ENCODE data around the gene CYB561A3. TPM values are rescaled to one million over a fixed set of nuclear protein-coding genes. Genes with fewer than 3 reads are reported as not detected.
A peak's percentile ranks its signal among the peaks of the same experiment; 100 is the strongest.

CYB561A3 gene
- total and polyA plus RNA-seq, 10 donors = 62.1 to 138 (median 91.4) TPM

DNA sequence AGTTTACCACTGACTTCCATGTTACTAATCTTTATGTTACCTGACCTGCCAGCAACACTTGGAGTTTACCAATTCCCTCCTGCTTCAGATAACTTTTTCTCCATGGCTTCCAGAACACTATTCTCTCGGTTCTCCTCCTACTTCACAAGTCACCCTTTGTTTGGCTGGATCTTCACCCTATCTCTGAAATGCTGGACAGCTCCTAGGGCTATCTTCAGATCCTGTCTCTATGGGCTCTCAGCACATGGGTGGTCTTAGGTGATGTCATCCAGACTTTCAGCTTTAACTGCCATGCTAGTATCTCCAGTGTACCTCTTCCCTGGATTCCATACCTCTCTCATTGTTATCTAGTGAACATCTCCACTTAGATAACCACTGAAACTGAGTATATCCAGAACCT is 54.3 kb downstream of the CYB561A3 start:
- Histone ChIP-seq H3K4me3 (no peak overlapping the region), H3K27me3 (replicated peaks in 1 of 7) (no peaks in the 10 kb centered on the region), H3K27ac (no peak overlapping the region), H3K4me1 (no peaks in the 10 kb centered on the region), H3K9me3 (no peaks in the 10 kb centered on the region), H3K36me3 (peaks cover 6 to 100% (median 98%) of the 10 kb centered on the region in 6 donors)
- TF ChIP-seq, protein P1, sequence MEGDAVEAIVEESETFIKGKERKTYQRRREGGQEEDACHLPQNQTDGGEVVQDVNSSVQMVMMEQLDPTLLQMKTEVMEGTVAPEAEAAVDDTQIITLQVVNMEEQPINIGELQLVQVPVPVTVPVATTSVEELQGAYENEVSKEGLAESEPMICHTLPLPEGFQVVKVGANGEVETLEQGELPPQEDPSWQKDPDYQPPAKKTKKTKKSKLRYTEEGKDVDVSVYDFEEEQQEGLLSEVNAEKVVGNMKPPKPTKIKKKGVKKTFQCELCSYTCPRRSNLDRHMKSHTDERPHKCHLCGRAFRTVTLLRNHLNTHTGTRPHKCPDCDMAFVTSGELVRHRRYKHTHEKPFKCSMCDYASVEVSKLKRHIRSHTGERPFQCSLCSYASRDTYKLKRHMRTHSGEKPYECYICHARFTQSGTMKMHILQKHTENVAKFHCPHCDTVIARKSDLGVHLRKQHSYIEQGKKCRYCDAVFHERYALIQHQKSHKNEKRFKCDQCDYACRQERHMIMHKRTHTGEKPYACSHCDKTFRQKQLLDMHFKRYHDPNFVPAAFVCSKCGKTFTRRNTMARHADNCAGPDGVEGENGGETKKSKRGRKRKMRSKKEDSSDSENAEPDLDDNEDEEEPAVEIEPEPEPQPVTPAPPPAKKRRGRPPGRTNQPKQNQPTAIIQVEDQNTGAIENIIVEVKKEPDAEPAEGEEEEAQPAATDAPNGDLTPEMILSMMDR (IDR thresholded peaks at IDR 0.05 in 8 of 11, conservative IDR thresholded peaks at IDR 0.05 in 3 of 11) = no peak
- no peak for TF ChIP-seq POLR2A (IDR thresholded peaks at IDR 0.05)
- no peak for TF ChIP-seq POLR2AphosphoS5 (IDR thresholded peaks at IDR 0.05)
- WGBS, 5 donors = 80 to 100% (median 94%) methylated on average over 1 of the region's 1 CpG
- DNase-seq = no peak
- intact Hi-C loops (cut with DNase I; ENCODE audit: low total_unique reads) = no loop called here

GRCh38 chr11:61306221-61306620 is 55.5 kb downstream of the CYB561A3 start:
- Histone ChIP-seq H3K9me3 (no peaks in the 10 kb centered on the region), H3K27me3 (replicated peaks in 1 of 7) (no peaks in the 10 kb centered on the region), H3K27ac (no peak overlapping the region), H3K4me3 (no peak overlapping the region), H3K36me3 (peaks cover 6 to 100% (median 98%) of the 10 kb centered on the region in 6 donors), H3K4me1 (no peaks in the 10 kb centered on the region)
- TF ChIP-seq POLR2AphosphoS5 (IDR thresholded peaks at IDR 0.05) = no peak
- WGBS, 5 donors = 77 to 90% (median 85%) methylated on average over 1 of the region's 1 CpG
- intact Hi-C loops (cut with DNase I; ENCODE audit: low total_unique reads) = no loop called here
- DNase-seq = no peak

- Histone ChIP-seq H3K4me3 (no peak overlapping the region), H3K36me3 (peaks cover 6 to 100% (median 99%) of the 10 kb centered on the region in 6 donors), H3K27ac (no peak overlapping the region), H3K9me3 (no peaks in the 10 kb centered on the region), H3K27me3 (replicated peaks in 1 of 7) (no peaks in the 10 kb centered on the region), H3K4me1 (no peaks in the 10 kb centered on the region)
- no peak for DNase-seq
- TF ChIP-seq POLR2A (IDR thresholded peaks at IDR 0.05) = no peak
- TF ChIP-seq POLR2AphosphoS5 (IDR thresholded peaks at IDR 0.05) = no peak
- 94 to 98% (median 96%) methylated on average over 7 of the region's 7 CpGs for WGBS, 5 donors
- intact Hi-C loops (cut with DNase I; ENCODE audit: low total_unique reads) = no loop called here
These were observed 56.3 kb downstream of the CYB561A3 start for GRCh38 chr11:61305417-61305816.

DNA sequence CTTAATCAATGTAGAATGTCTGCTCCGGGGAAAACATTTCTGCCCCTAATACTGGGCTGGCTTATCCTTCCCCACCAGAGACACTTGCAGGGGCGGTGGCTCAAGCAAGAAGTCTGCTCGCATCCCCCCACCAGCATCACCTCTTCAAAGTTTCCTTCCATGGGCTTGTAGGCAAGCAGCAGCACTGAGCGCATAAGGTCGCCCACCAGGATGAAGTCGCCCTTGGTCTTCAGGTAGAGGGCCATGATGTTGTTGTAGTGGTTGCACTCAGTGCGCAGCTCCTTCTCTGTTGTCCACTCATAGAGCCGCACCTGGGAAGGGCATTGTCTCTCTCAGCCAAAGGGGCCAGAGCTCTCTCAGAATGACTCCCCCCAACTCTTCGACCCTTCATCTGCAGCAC is 58.0 kb downstream of the CYB561A3 start:
- Histone ChIP-seq H3K27ac (no peak overlapping the region), H3K36me3 (peaks cover 6 to 100% (median 97%) of the 10 kb centered on the region in 6 donors), H3K4me3 (no peak overlapping the region), H3K4me1 (no peaks in the 10 kb centered on the region), H3K27me3 (replicated peaks in 1 of 7) (no peaks in the 10 kb centered on the region), H3K9me3 (no peaks in the 10 kb centered on the region)
- TF ChIP-seq, protein P1 (IDR thresholded peaks at IDR 0.05 in 8 of 11, conservative IDR thresholded peaks at IDR 0.05 in 3 of 11) = no peak
- no peak for TF ChIP-seq POLR2A (IDR thresholded peaks at IDR 0.05)
- TF ChIP-seq POLR2AphosphoS5 (IDR thresholded peaks at IDR 0.05) = no peak
- peak; percentile 11 for DNase-seq
- intact Hi-C loops (cut with DNase I; ENCODE audit: low total_unique reads) = no loop called here
- WGBS, 5 donors = 95 to 96% (median 96%) methylated on average over 9 of the region's 9 CpGs

GRCh38 chr11:61302550-61302949 is 59.1 kb downstream of the CYB561A3 start:
- DNase-seq = peak; percentile 50
- peaks cover 0 to 11% (median 0%) of the 10 kb centered on the region in 6 donors for H3K4me1 ChIP-seq
- no peaks in the 10 kb centered on the region for H3K27me3 ChIP-seq (replicated peaks in 1 of 7)
- no peak overlapping the region for H3K4me3 ChIP-seq
- H3K27ac ChIP-seq = no peak overlapping the region
- TF ChIP-seq, protein P1 (IDR thresholded peaks at IDR 0.05 in 8 of 11, conservative IDR thresholded peaks at IDR 0.05 in 3 of 11) = no peak
- TF ChIP-seq POLR2A (IDR thresholded peaks at IDR 0.05) = no peak
- TF ChIP-seq POLR2AphosphoS5 (IDR thresholded peaks at IDR 0.05) = peak in 1 of 3 donors; percentile 1
- peaks cover 6 to 100% (median 86%) of the 10 kb centered on the region in 6 donors for H3K36me3 ChIP-seq
- intact Hi-C loops (cut with DNase I; ENCODE audit: low total_unique reads) = no loop called here
- H3K9me3 ChIP-seq = no peaks in the 10 kb centered on the region
- whole genome bisulfite sequencing, 5 donors = 91 to 97% (median 92%) methylated on average over 12 to 13 of the region's 13 CpGs

Other genes with a start within 250 kb of the CYB561A3 start
- 10 to 100 TPM; 15.7 to 32.3 (median 23.5) TPM for gene VPS37C, start 200.5 kb downstream of the CYB561A3 start, total RNA-seq
- 10 to 100 TPM in 1 of 3 donors, 1 to 10 TPM in 2; 6.1 to 15.9 (median 8.9) TPM for gene VPS37C, start 200.5 kb downstream of the CYB561A3 start, polyA plus RNA-seq
- gene PGA3, start 158.4 kb downstream of the CYB561A3 start, total RNA-seq = 1 to 10 TPM in 2 of 7 donors, under 1 TPM in 2, not detected in 3; 0.37 to 2.6 (median 1.2) TPM
- under 1 TPM; 0.33 to 0.61 (median 0.54) TPM for gene PGA3, start 158.4 kb downstream of the CYB561A3 start, polyA plus RNA-seq
- 10 to 100 TPM in 1 of 7 donors, 1 to 10 TPM in 5, not detected in 1; 1.2 to 12.2 (median 2.3) TPM for gene PGA4, start 139.5 kb downstream of the CYB561A3 start, total RNA-seq
- 1 to 10 TPM in 1 of 3 donors, under 1 TPM in 2; 0.36 to 1.6 (median 0.93) TPM for gene PGA4, start 139.5 kb downstream of the CYB561A3 start, polyA plus RNA-seq
- 1 to 10 TPM in 5 of 7 donors, under 1 TPM in 1, not detected in 1; 0.42 to 3.3 (median 1.7) TPM for gene PGA5, start 120.7 kb downstream of the CYB561A3 start, total RNA-seq
- gene PGA5, start 120.7 kb downstream of the CYB561A3 start, polyA plus RNA-seq = under 1 TPM; 0.06 to 0.51 (median 0.46) TPM
- 1 to 10 TPM in 4 of 7 donors, under 1 TPM in 3; 0.23 to 3.2 (median 1.2) TPM for gene VWCE, start 66.6 kb downstream of the CYB561A3 start, total RNA-seq
- gene VWCE, start 66.6 kb downstream of the CYB561A3 start, polyA plus RNA-seq = 1 to 10 TPM in 2 of 3 donors, under 1 TPM in 1; 0.80 to 1.6 (median 1.2) TPM
- gene DDB1, start 28.8 kb downstream of the CYB561A3 start, total RNA-seq = 100 to 1,000 TPM; 118 to 157 (median 151) TPM
- gene DDB1, start 28.8 kb downstream of the CYB561A3 start, polyA plus RNA-seq = 10 to 100 TPM; 68.7 to 94.7 (median 83.4) TPM
- 10 to 100 TPM; 33.1 to 61.5 (median 36.4) TPM for gene TKFC, start 28.7 kb downstream of the CYB561A3 start, total RNA-seq
- gene TKFC, start 28.7 kb downstream of the CYB561A3 start, polyA plus RNA-seq = 10 to 100 TPM; 30.6 to 45.3 (median 31.3) TPM
- gene TMEM138, start 492 bp upstream of the CYB561A3 start, total RNA-seq = 10 to 100 TPM; 26.8 to 52.4 (median 39.0) TPM
- gene TMEM138, start 492 bp upstream of the CYB561A3 start, polyA plus RNA-seq = 10 to 100 TPM; 42.3 to 53.9 (median 49.2) TPM
- 10 to 100 TPM; 10.5 to 26.0 (median 17.1) TPM for gene TMEM216, start 30.7 kb upstream of the CYB561A3 start, total RNA-seq
- gene TMEM216, start 30.7 kb upstream of the CYB561A3 start, polyA plus RNA-seq = 10 to 100 TPM; 20.7 to 24.6 (median 20.7) TPM
- 10 to 100 TPM; 60.3 to 94.3 (median 85.5) TPM for gene CPSF7, start 68.1 kb upstream of the CYB561A3 start, total RNA-seq
- gene CPSF7, start 68.1 kb upstream of the CYB561A3 start, polyA plus RNA-seq = 10 to 100 TPM; 30.0 to 44.6 (median 35.3) TPM
- 10 to 100 TPM; 39.8 to 74.2 (median 50.0) TPM for gene SDHAF2, start 68.2 kb upstream of the CYB561A3 start, total RNA-seq
- 10 to 100 TPM; 50.4 to 73.0 (median 56.8) TPM for gene SDHAF2, start 68.2 kb upstream of the CYB561A3 start, polyA plus RNA-seq
- under 1 TPM in 3 of 7 donors, not detected in 4; 0.27 to 0.37 (median 0.35) TPM for gene LRRC10B, start 146.9 kb upstream of the CYB561A3 start, total RNA-seq
- under 1 TPM; 0.28 to 0.82 (median 0.32) TPM for gene LRRC10B, start 146.9 kb upstream of the CYB561A3 start, polyA plus RNA-seq
- 1 to 10 TPM; 1.1 to 5.3 (median 3.3) TPM for gene SYT7, start 219.2 kb upstream of the CYB561A3 start, total RNA-seq
- under 1 TPM; 0.14 to 0.48 (median 0.43) TPM for gene SYT7, start 219.2 kb upstream of the CYB561A3 start, polyA plus RNA-seq

All from spleen (tissue), 11 donors.